UCSD-AML1 (cell line): Measurements from ENCODE around the gene COMTD1.
"Not testable (repeated sequence)": the region's sequence is repeated elsewhere in the genome, so short reads cannot be mapped to it uniquely, and the experiment has no call there.

ENCODE experiments used
- DNase-seq: peaks from one replicate; lab custom pipeline; 2025; ENCODE audit not compliant: unreplicated experiment; lab: John Stamatoyannopoulos, UW

Gene COMTD1

GRCh38 chr10:75223507-75223906 lies 12.2 kb downstream of the COMTD1 start:
- no peak for DNase-seq

- DNase-seq, result not testable (repeated sequence)
Observed at GRCh38 chr10:75221492-75221891, 14.3 kb downstream of the COMTD1 start.

- no peak for DNase-seq
Observed at GRCh38 chr10:75220274-75220673, 15.5 kb downstream of the COMTD1 start.

- no peak for DNase-seq
Observed at GRCh38 chr10:75212343-75212742, 23.4 kb downstream of the COMTD1 start.

- DNase-seq, result no peak
Observed at GRCh38 chr10:75211007-75211691, 24.6 kb downstream of the COMTD1 start.

GRCh38 chr10:75210282-75211006 lies 25.3 kb downstream of the COMTD1 start, which contains the start of gene VDAC2:
VDAC2 (plus strand) TSS chr10:75210796; CDS start chr10:75211159, 363 bp downstream.
- peak; percentile 95 for DNase-seq

- DNase-seq, result peak; percentile 86
Observed at GRCh38 chr10:75209921-75210281, 25.9 kb downstream of the COMTD1 start.

- no peak for DNase-seq
Observed at GRCh38 chr10:75209086-75209920, 26.5 kb downstream of the COMTD1 start.

- no peak for DNase-seq
Observed at GRCh38 chr10:75208181-75208580, 27.6 kb downstream of the COMTD1 start.

- no peak for DNase-seq
Observed at GRCh38 chr10:75207857-75208144, 28.0 kb downstream of the COMTD1 start.

- DNase-seq, result no peak
Observed at GRCh38 chr10:75207079-75207856, 28.5 kb downstream of the COMTD1 start.

GRCh38 chr10:75206638-75207037 lies 29.1 kb downstream of the COMTD1 start:
- DNase-seq, result not testable (repeated sequence)

GRCh38 chr10:75205908-75206307 lies 29.8 kb downstream of the COMTD1 start:
- DNase-seq, result no peak

GRCh38 chr10:75203724-75204123 lies 32.0 kb downstream of the COMTD1 start:
- DNase-seq, result no peak

GRCh38 chr10:75203046-75203620 lies 32.6 kb downstream of the COMTD1 start:
- not testable (repeated sequence) for DNase-seq

- no peak for DNase-seq
Observed at GRCh38 chr10:75202321-75203045, 33.3 kb downstream of the COMTD1 start.

GRCh38 chr10:75201793-75202307 lies 33.9 kb downstream of the COMTD1 start:
- no peak for DNase-seq

- DNase-seq, result not testable (repeated sequence)
Observed at GRCh38 chr10:75199949-75200348, 35.8 kb downstream of the COMTD1 start.

- DNase-seq, result no peak
Observed at GRCh38 chr10:75197906-75198305, 37.9 kb downstream of the COMTD1 start.

- no peak for DNase-seq
Observed at GRCh38 chr10:75197066-75197465, 38.7 kb downstream of the COMTD1 start.
